HEK293T (cell line): ENCODE results near the gene DHRS3.

ENCODE experiments used
- CTCF ChIA-PET: fragments of 350-600 bp; formaldehyde crosslinking; extraction: SDS; loops from one replicate; lab custom pipeline; 2021; ENCODE audit warnings: antibody characterized with exemption, inconsistent platforms; lab: Yijun Ruan, JAX
- POLR2A ChIA-PET: fragments of 350-600 bp; formaldehyde crosslinking; extraction: SDS; loops from one replicate; lab custom pipeline; 2020; ENCODE audit warnings: antibody characterized with exemption, inconsistent platforms; lab: Yijun Ruan, JAX
- DNase-seq: peaks from one replicate; pipeline ENCODE4 v3.0.0; 2012; ENCODE audit warnings: mixed read lengths; ENCODE audit errors: extremely low spot score
- ARNT ChIP-seq: fragments of 450-650 bp; IDR thresholded peaks from 2 replicates; pipeline ENCODE4 v1.6.1; 2017; ENCODE audit warnings: mild to moderate bottlenecking
- BHLHE40 ChIP-seq: fragments of 450-650 bp; IDR thresholded peaks from 2 replicates; pipeline ENCODE4 v1.6.1; 2016; ENCODE audit warnings: mild to moderate bottlenecking, moderate library complexity, borderline replicate concordance
- CTBP1 ChIP-seq: fragments of 450-650 bp; IDR thresholded peaks from 2 replicates; pipeline ENCODE4 v1.6.1; 2016; ENCODE audit warnings: borderline replicate concordance
- ELF4 ChIP-seq: fragments of 450-650 bp; IDR thresholded peaks from 2 replicates; pipeline ENCODE4 v1.6.1; 2017; ENCODE audit warnings: antibody characterized with exemption
- FOXA1 ChIP-seq: fragments of 450-650 bp; IDR thresholded peaks from 2 replicates; pipeline ENCODE4 v1.6.1; 2016; ENCODE audit warnings: mild to moderate bottlenecking
- FOXK2 ChIP-seq: fragments of 450-650 bp; IDR thresholded peaks from 2 replicates; pipeline ENCODE4 v1.6.1; 2016; ENCODE audit warnings: mild to moderate bottlenecking
- FOXM1 ChIP-seq: fragments of 450-650 bp; IDR thresholded peaks from 2 replicates; pipeline ENCODE4 v1.6.1; 2017; ENCODE audit warnings: mild to moderate bottlenecking, borderline replicate concordance
- HDGF ChIP-seq: fragments of 450-650 bp; IDR thresholded peaks from 2 replicates; pipeline ENCODE4 v1.6.1; 2017; ENCODE audit warnings: antibody characterized with exemption, borderline replicate concordance
- L3MBTL2 ChIP-seq: fragments of 450-650 bp; conservative IDR thresholded peaks from 2 replicates; pipeline ENCODE4 v1.6.1; 2016; ENCODE audit warnings: mild to moderate bottlenecking
- LEF1 ChIP-seq: fragments of 450-650 bp; IDR thresholded peaks from 2 replicates; pipeline ENCODE4 v1.6.1; 2017; ENCODE audit warnings: mild to moderate bottlenecking, borderline replicate concordance
- NFRKB ChIP-seq: fragments of 450-650 bp; IDR thresholded peaks from 2 replicates; pipeline ENCODE4 v1.6.1; 2016; ENCODE audit warnings: mild to moderate bottlenecking, moderate library complexity
- SP1 ChIP-seq: fragments of 450-650 bp; IDR thresholded peaks from 2 replicates; pipeline ENCODE4 v1.6.1; 2017
- SUZ12 ChIP-seq: fragments of 450-650 bp; IDR thresholded peaks from 2 replicates; pipeline ENCODE4 v1.6.1; 2016; ENCODE audit warnings: mild to moderate bottlenecking
- TARDBP ChIP-seq: fragments of 450-650 bp; IDR thresholded peaks from 2 replicates; pipeline ENCODE4 v1.6.1; 2016
- ZNF384 ChIP-seq: fragments of 450-650 bp; IDR thresholded peaks from 2 replicates; pipeline ENCODE4 v1.6.1; 2016
- TF ChIP-seq, protein P1 (sequence below): fragments of 450-650 bp; IDR thresholded peaks from 2 replicates; pipeline ENCODE4 v1.6.1; 2016

DHRS3 gene

GRCh38 chr1:12618965-12619791, 1.2 kb upstream of the DHRS3 start:
- CTCF ChIA-PET = interaction anchor here (0.5 to 1.4 kb wide), 8 partner anchors 15 to 344 kb away, joined by 3 to 5 read pairs (median 4); no protein-coding TSS in a partner anchor
- peak; percentile 45 for DNase-seq
- POLR2A ChIA-PET = interaction anchor here (0.6 to 5.1 kb wide), 20 partner anchors 9 to 1408 kb away, joined by 3 to 32 read pairs (median 4); no protein-coding TSS in a partner anchor
- TF ChIP-seq, protein P1, sequence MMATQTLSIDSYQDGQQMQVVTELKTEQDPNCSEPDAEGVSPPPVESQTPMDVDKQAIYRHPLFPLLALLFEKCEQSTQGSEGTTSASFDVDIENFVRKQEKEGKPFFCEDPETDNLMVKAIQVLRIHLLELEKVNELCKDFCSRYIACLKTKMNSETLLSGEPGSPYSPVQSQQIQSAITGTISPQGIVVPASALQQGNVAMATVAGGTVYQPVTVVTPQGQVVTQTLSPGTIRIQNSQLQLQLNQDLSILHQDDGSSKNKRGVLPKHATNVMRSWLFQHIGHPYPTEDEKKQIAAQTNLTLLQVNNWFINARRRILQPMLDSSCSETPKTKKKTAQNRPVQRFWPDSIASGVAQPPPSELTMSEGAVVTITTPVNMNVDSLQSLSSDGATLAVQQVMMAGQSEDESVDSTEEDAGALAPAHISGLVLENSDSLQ = 0 out of 2 replicates have a peak, but pooled peaks have one; percentile 79
- TF ChIP-seq ARNT = no peak

DNA sequence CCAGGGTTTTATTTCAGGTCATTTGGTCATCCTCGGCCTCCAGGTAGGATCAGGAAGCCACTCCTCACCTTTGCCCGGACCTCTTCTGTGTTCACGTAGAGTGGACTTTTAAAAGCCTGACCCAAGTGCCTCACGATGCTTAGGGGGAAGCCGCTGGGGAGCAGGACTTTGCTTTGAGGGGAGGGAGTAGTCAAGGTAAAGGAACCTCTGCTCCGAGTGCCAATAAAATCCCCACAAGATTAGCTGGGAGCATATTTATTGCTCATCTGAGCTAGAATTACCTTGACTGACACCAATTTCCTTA, 603 bp upstream of the DHRS3 start:
- POLR2A ChIA-PET = interaction anchor here (0.8 to 5.1 kb wide), 17 partner anchors 9 to 1409 kb away, joined by 3 to 32 read pairs (median 4); no protein-coding TSS in a partner anchor
- DNase-seq = no peak
- CTCF ChIA-PET = interaction anchor here (0.6 to 1.4 kb wide), 6 partner anchors 15 to 343 kb away, joined by 3 to 5 read pairs (median 4); no protein-coding TSS in a partner anchor
- no peak for TF ChIP-seq BHLHE40
- TF ChIP-seq ELF4 = no peak
- TF ChIP-seq FOXK2 = no peak

- TF ChIP-seq TARDBP (no peak), HDGF (no peak), SUZ12 (no peak), ZNF384 (peak; percentile 86; the same call in 1 of the 2 replicates)
- ChIA-PET CTCF (interaction anchor here (0.8 kb wide), 1 partner anchor 453 kb away, joined by 3 read pairs; no protein-coding TSS in a partner anchor), POLR2A (interaction anchor here (1.0 to 5.1 kb wide), 11 partner anchors 12 to 278 kb away, joined by 3 to 32 read pairs (median 5); no protein-coding TSS in a partner anchor)
- DNase-seq = no peak
Observed at GRCh38 chr1:12617511-12617900, 504 bp downstream of the DHRS3 start.

DNA sequence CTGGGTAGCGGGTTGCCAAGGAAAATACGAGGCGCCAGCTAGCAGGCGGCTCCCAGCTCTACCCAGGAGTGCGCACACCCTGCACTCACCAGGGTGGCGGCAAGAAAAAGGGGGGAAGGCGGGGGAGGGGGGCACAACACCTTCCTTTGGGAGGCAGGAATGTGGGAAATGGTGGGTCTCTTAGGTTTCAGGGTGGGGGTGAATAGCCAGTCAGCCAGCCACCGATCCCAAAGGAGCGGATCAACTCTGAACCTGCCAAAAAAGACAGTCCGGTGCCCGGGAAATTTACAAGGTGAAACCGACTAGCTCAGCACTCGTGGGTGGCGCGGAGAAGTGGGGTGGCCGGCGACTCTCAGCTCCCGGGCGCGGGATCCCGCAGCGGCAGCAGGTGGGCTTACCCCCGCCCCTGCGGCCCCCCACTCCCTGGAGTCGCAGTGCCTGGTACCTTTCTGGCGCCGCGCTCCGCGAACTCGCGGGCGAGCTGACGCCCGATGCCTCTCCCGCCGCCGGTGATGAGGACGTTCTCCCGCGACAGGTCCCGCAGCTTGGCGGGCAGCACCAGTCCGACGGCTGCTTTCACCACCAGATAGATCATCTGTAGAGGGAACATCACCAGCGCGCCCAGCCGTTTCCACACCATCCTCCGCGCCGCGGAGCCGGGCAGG, 1.2 kb downstream of the DHRS3 start:
- TF ChIP-seq NFRKB = no peak
- no peak for TF ChIP-seq FOXM1
- no peak for TF ChIP-seq BHLHE40
- TF ChIP-seq FOXA1 = no peak
- no peak for TF ChIP-seq ELF4
- TF ChIP-seq ARNT = no peak
- TF ChIP-seq, protein P1 = no peak
- TF ChIP-seq ZNF384 = no peak
- no peak for TF ChIP-seq HDGF
- no peak for TF ChIP-seq FOXK2
- no peak for TF ChIP-seq LEF1
- TF ChIP-seq SP1 = no peak
- DNase-seq = no peak
- POLR2A ChIA-PET = interaction anchor here (1.0 to 5.1 kb wide), 8 partner anchors 13 to 277 kb away, joined by 3 to 32 read pairs (median 5); no protein-coding TSS in a partner anchor
- CTCF ChIA-PET = interaction anchor here (0.5 to 1.0 kb wide), 2 partner anchors 246 to 483 kb away, joined by 3 read pairs; no protein-coding TSS in a partner anchor

- TF ChIP-seq FOXA1 (no peak), SUZ12 (no peak), TARDBP (no peak), L3MBTL2 (peak; percentile 25; the same call in 1 of the 2 replicates)
- POLR2A ChIA-PET = interaction anchor here (1.1 to 5.1 kb wide), 6 partner anchors 12 to 274 kb away, joined by 4 to 32 read pairs (median 5); no protein-coding TSS in a partner anchor
- no peak for DNase-seq
- CTCF ChIA-PET = interaction anchor here (0.5 to 2.0 kb wide), 3 partner anchors 15 to 482 kb away, joined by 3 to 7 read pairs (median 3); no protein-coding TSS in a partner anchor
Observed at GRCh38 chr1:12615865-12616708, 1.9 kb downstream of the DHRS3 start.

DNA sequence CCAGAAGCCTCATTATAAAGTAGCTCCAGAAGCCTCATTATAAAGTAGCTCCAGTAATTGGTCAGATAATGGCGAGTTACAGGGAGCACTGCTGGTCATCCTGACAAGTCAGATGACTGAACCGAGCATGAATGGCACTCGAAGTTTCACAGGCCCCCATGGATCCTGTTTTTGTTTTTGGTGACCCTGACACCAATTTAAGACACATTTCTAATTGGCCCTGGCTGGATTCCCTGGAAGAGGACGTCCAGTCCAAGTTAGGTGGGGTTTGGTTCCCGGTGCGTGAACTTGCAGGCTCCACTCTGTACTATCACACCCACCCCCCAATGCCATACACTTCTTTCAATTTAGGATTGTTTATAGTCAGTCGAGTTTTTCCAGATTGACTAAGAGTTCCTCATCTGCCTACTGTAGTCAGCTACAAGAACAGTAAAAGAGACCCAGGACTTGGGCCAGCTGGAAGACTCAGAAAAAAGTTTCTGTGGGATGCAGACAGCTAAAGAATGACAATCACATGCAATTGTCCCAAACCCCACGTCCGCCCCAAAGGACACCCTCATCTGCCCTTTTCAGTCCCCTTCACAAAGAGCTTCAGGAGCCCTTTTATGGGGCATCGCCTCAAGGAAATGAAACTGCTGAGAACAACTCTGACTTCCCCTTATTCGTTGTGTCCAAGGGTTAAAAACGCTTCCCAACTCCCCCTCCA, 2.7 kb downstream of the DHRS3 start:
- ChIA-PET POLR2A (interaction anchor here (0.9 to 5.1 kb wide), 6 partner anchors 11 to 301 kb away, joined by 3 to 32 read pairs (median 4); no protein-coding TSS in a partner anchor), CTCF (interaction anchor here (2.0 kb wide), 1 partner anchor 14 kb away, joined by 7 read pairs; no protein-coding TSS in a partner anchor)
- TF ChIP-seq ARNT (no peak), FOXA1 (no peak), LEF1 (no peak), SUZ12 (no peak), CTBP1 (no peak), BHLHE40 (no peak)
- DNase-seq = no peak
